Naive thymus-derived CD4-positive, alpha-beta T cell (primary cell): ENCODE results near the gene PEF1. TPM values are rescaled to one million over a fixed set of nuclear protein-coding genes. Genes with fewer than 3 reads are reported as not detected.

Experiments used
- ATAC-seq: fragments of 150-1000 bp; cut with Tn5 transposase; 2 replicates; pipeline ENCODE4 v1.10.0; 2021; ENCODE audit warnings: mild to moderate bottlenecking, moderate library complexity
- CTCF ChIA-PET: fragments of 350-600 bp; sonication (Branson Sonifier 250); formaldehyde crosslinking; loops from one replicate; lab custom pipeline; 2021; ENCODE audit warnings: antibody characterized with exemption; lab: Charles Lee
- POLR2A ChIA-PET: fragments of 350-600 bp; sonication (Branson Sonifier 250); formaldehyde crosslinking; loops from one replicate; lab custom pipeline; 2021; ENCODE audit warnings: antibody characterized with exemption, inconsistent platforms; lab: Charles Lee
- DNase-seq, 9 donors: peaks; one replicate each; pipeline versions ENCODE4 v3.0.0 to v3.0.0-alpha.2; 2020 to 2022; ENCODE audit warnings: mixed read lengths in 1 of 9
- H3K27ac ChIP-seq: one replicate; pipeline ENCODE4 v1.7.0; 2013; ENCODE audit warnings: mild to moderate bottlenecking, low read depth, low read length, moderate library complexity
- H3K27me3 ChIP-seq, 2 donors: one replicate each; pipeline ENCODE4 v1.7.0; 2013; ENCODE audit warnings: low read length in 2 of 2, mild to moderate bottlenecking in 2 of 2, moderate library complexity in 2 of 2; ENCODE audit not compliant: control insufficient read depth in 2 of 2, insufficient read depth in 2 of 2
- H3K36me3 ChIP-seq, 3 experiments: 1 replicate in 2 of 3; 2 replicates in 1 of 3; pipeline ENCODE4 v1.7.0; 2013; ENCODE audit warnings: low read length in 3 of 3, mild to moderate bottlenecking in 3 of 3, moderate library complexity in 1 of 3; ENCODE audit not compliant: insufficient read depth in 3 of 3, control insufficient read depth in 2 of 3
- H3K4me1 ChIP-seq, 2 donors: one replicate each; pipeline ENCODE4 v1.7.0; 2013; ENCODE audit warnings: low read length in 2 of 2, mild to moderate bottlenecking in 2 of 2, moderate library complexity in 1 of 2; ENCODE audit not compliant: control insufficient read depth in 2 of 2, insufficient read depth in 2 of 2
- H3K4me3 ChIP-seq: 2 replicates; pipeline ENCODE4 v1.7.0; 2013; ENCODE audit warnings: mild to moderate bottlenecking, low read length
- H3K9me3 ChIP-seq, 3 experiments: 1 replicate in 2 of 3; 2 replicates in 1 of 3; pipeline ENCODE4 v1.7.0; 2013; ENCODE audit warnings: low read length in 3 of 3; ENCODE audit not compliant: control insufficient read depth in 2 of 3
- H3K27ac Mint-ChIP-seq, 9 donors: one replicate each; pipeline ENCODE4 v1.8.0; 2020 to 2022; ENCODE audit warnings: mixed read lengths in 9 of 9, mild to moderate bottlenecking in 8 of 9, moderate library complexity in 5 of 9, inconsistent platforms in 2 of 9
- H3K27me3 Mint-ChIP-seq, 5 donors: one replicate each; pipeline ENCODE4 v1.8.0; 2021 to 2022; ENCODE audit warnings: mixed read lengths in 5 of 5, mild to moderate bottlenecking in 1 of 5
- H3K36me3 Mint-ChIP-seq, 5 donors: one replicate each; pipeline ENCODE4 v1.8.0; 2020 to 2022; ENCODE audit warnings: mixed read lengths in 5 of 5, mild to moderate bottlenecking in 3 of 5, inconsistent platforms in 1 of 5
- H3K4me1 Mint-ChIP-seq, 7 donors: one replicate each; pipeline ENCODE4 v1.8.0; 2020 to 2022; ENCODE audit warnings: mixed read lengths in 7 of 7, mild to moderate bottlenecking in 3 of 7, inconsistent platforms in 1 of 7
- H3K4me3 Mint-ChIP-seq, 10 donors: one replicate each; pipeline ENCODE4 v1.8.0; 2020 to 2022; ENCODE audit warnings: mild to moderate bottlenecking in 10 of 10, mixed read lengths in 10 of 10, moderate library complexity in 6 of 10, inconsistent platforms in 2 of 10
- H3K9me3 Mint-ChIP-seq, 11 donors: one replicate each; pipeline ENCODE4 v1.8.0; 2020 to 2022; ENCODE audit warnings: mixed read lengths in 11 of 11, mild to moderate bottlenecking in 4 of 11, inconsistent platforms in 1 of 11, moderate library complexity in 1 of 11
- intact Hi-C, 2 donors: fragments of 100-400 bp; cut with micrococcal nuclease; formaldehyde crosslinking; loops; one replicate each; pipeline ENCODE4 v1.15.1; 2023
- polyA plus RNA-seq, 2 donors: library from polyadenylated mRNA; unstranded; fragments of 300-500 nt; fragmentation: Illumina TruSeq; gene quantifications; one replicate each; pipeline ENCODE4 v1.2.3, GENCODE V29; 2021
- total RNA-seq, 6 experiments: library from RNA in 5 of 6; stranded (reverse) in 5 of 6; gene quantifications; 1 replicate in 5 of 6; 2 replicates in 1 of 6; pipeline ENCODE4 v1.2.3 and lab custom pipeline; 2021 to 2026

Gene PEF1
- total and polyA plus RNA-seq, 7 experiments from 2014 or later = 37.7 to 87.7 (median 45.5) TPM

GRCh38 chr1:31689379-31689778, 44.7 kb upstream of the PEF1 start:
- CTCF ChIA-PET = no interaction called here

DNA sequence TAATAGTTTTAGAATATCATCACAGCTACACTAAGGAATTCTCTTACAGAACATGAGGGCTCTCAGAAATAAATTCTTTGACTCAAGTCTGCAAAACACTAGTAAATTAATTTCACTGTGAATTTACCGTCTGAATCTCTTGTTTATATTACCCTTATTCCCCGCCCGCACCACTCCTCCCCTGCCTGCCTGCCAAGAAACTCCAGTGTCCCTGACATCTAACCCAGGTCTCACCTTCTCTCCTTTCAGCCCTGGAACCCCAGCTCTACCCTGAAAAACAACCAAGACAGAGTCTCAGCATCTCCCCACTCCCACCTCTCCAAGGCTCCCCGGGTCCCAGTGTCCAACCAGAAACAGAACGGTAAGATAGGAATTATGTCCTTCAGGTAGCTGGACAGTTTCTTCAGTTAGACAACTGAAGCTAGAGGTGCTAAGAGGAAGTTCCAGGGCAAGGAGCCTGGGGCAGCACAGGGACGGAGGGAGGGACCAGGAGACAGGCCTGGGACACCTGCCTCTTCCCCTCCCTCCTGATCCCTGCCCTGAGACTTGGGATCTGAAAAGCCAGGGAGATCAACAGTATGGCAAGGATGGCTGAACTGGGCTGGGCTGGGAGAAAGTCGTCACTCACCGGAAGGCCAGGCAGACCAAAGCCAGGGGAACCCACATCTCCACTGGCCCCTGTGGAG, 43.7 kb upstream of the PEF1 start:
- DNase-seq = no peak
- Mint-ChIP-seq H3K36me3 (no peaks in the 10 kb centered on the region), H3K4me3 (no peak overlapping the region), H3K9me3 (no peaks in the 10 kb centered on the region), H3K27ac (peak overlapping the region in 1 of 9 donors; percentile 78), H3K4me1 (no peaks in the 10 kb centered on the region), H3K27me3 (peaks cover 0 to 21% (median 5%) of the 10 kb centered on the region in 5 donors)
- H3K36me3 ChIP-seq = no peaks in the 10 kb centered on the region
- ChIA-PET CTCF (no interaction called here), POLR2A (no interaction called here)
- no peaks in the 10 kb centered on the region for H3K9me3 ChIP-seq
- peaks cover 0 to 3% of the 10 kb centered on the region in 2 donors for H3K27me3 ChIP-seq
- no peak overlapping the region for H3K4me3 ChIP-seq
- ATAC-seq = no peak
- H3K4me1 ChIP-seq = no peaks in the 10 kb centered on the region
- H3K27ac ChIP-seq = no peak overlapping the region
- intact Hi-C loops = no loop called here

More at GRCh38 chr1:31689379-31689778, 44.7 kb upstream of the PEF1 start:
- Mint-ChIP-seq H3K36me3 (no peaks in the 10 kb centered on the region), H3K27me3 (peaks cover 0 to 21% (median 5%) of the 10 kb centered on the region in 5 donors), H3K4me3 (no peak overlapping the region), H3K9me3 (no peaks in the 10 kb centered on the region), H3K4me1 (no peaks in the 10 kb centered on the region), H3K27ac (no peak overlapping the region)
- intact Hi-C loops = no loop called here
- Histone ChIP-seq H3K4me3 (no peak overlapping the region), H3K4me1 (no peaks in the 10 kb centered on the region), H3K36me3 (no peaks in the 10 kb centered on the region), H3K27me3 (peaks cover 0 to 3% of the 10 kb centered on the region in 2 donors), H3K27ac (no peak overlapping the region), H3K9me3 (no peaks in the 10 kb centered on the region)
- ATAC-seq = no peak
- POLR2A ChIA-PET = no interaction called here
- DNase-seq = no peak

DNA sequence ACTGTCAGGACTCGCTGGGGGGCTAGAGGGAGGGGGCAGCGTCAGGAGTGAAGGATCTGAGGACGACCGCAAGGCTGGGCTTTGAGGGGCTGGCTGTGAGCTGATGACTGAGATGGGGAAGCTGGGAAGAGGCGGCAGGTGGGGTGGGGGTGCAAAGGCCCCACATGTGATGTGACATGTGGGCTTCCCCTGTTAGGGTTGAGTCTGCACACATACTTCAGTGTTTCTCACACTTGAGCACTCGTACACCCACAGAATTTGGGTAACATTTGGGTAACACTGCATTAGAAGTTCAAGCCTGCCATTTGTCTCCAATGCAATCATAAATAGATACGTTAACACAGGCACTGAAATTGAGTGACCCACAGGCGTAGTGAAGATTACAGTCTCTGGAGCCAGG, 42.9 kb upstream of the PEF1 start:
- Histone ChIP-seq H3K9me3 (no peaks in the 10 kb centered on the region), H3K36me3 (no peaks in the 10 kb centered on the region), H3K4me1 (no peaks in the 10 kb centered on the region), H3K4me3 (no peak overlapping the region), H3K27ac (no peak overlapping the region), H3K27me3 (peaks cover 0 to 3% of the 10 kb centered on the region in 2 donors)
- Mint-ChIP-seq H3K27ac (no peak overlapping the region), H3K9me3 (no peaks in the 10 kb centered on the region), H3K36me3 (no peaks in the 10 kb centered on the region), H3K4me1 (no peaks in the 10 kb centered on the region), H3K4me3 (no peak overlapping the region), H3K27me3 (peaks cover 0 to 21% (median 5%) of the 10 kb centered on the region in 5 donors)
- ChIA-PET POLR2A (no interaction called here), CTCF (no interaction called here)
- DNase-seq (no peak), ATAC-seq (no peak)
- intact Hi-C loops = no loop called here

GRCh38 chr1:31685795-31686194, 41.1 kb upstream of the PEF1 start:
- H3K36me3 Mint-ChIP-seq = no peaks in the 10 kb centered on the region
- peak overlapping the region in 1 of 9 donors; percentile 72 for H3K27ac Mint-ChIP-seq
- DNase-seq = no peak
- intact Hi-C loops = no loop called here
- no peaks in the 10 kb centered on the region for H3K36me3 ChIP-seq
- no peaks in the 10 kb centered on the region for H3K9me3 Mint-ChIP-seq
- H3K4me3 Mint-ChIP-seq = no peak overlapping the region
- H3K27me3 ChIP-seq = peaks cover 0 to 3% of the 10 kb centered on the region in 2 donors
- no peak overlapping the region for H3K4me3 ChIP-seq
- no peaks in the 10 kb centered on the region for H3K9me3 ChIP-seq
- no peaks in the 10 kb centered on the region for H3K4me1 Mint-ChIP-seq
- ChIA-PET CTCF (no interaction called here), POLR2A (no interaction called here)
- peaks cover 0 to 21% (median 5%) of the 10 kb centered on the region in 5 donors for H3K27me3 Mint-ChIP-seq
- no peak for ATAC-seq
- H3K27ac ChIP-seq = no peak overlapping the region
- H3K4me1 ChIP-seq = no peaks in the 10 kb centered on the region

GRCh38 chr1:31683997-31684396, 39.3 kb upstream of the PEF1 start:
- H3K36me3 ChIP-seq = no peaks in the 10 kb centered on the region
- Mint-ChIP-seq H3K27me3 (peaks cover 0 to 21% (median 5%) of the 10 kb centered on the region in 5 donors), H3K4me3 (no peak overlapping the region), H3K27ac (no peak overlapping the region), H3K4me1 (no peaks in the 10 kb centered on the region), H3K36me3 (no peaks in the 10 kb centered on the region), H3K9me3 (no peaks in the 10 kb centered on the region)
- ATAC-seq (peak; percentile 36), DNase-seq (no peak)
- no peak overlapping the region for H3K27ac ChIP-seq
- H3K4me1 ChIP-seq = no peaks in the 10 kb centered on the region
- ChIA-PET POLR2A (no interaction called here), CTCF (no interaction called here)
- H3K9me3 ChIP-seq = no peaks in the 10 kb centered on the region
- intact Hi-C loops = no loop called here
- H3K27me3 ChIP-seq = peaks cover 0 to 3% of the 10 kb centered on the region in 2 donors
- no peak overlapping the region for H3K4me3 ChIP-seq

GRCh38 chr1:31681415-31681814, 36.7 kb upstream of the PEF1 start:
- Histone ChIP-seq H3K9me3 (no peaks in the 10 kb centered on the region), H3K27ac (no peak overlapping the region), H3K36me3 (no peaks in the 10 kb centered on the region), H3K4me3 (no peak overlapping the region), H3K4me1 (no peaks in the 10 kb centered on the region), H3K27me3 (no peaks in the 10 kb centered on the region)
- DNase-seq (no peak), ATAC-seq (no peak)
- CTCF ChIA-PET = no interaction called here
- Mint-ChIP-seq H3K4me1 (no peaks in the 10 kb centered on the region), H3K4me3 (no peak overlapping the region), H3K9me3 (no peaks in the 10 kb centered on the region), H3K36me3 (no peaks in the 10 kb centered on the region), H3K27ac (no peak overlapping the region), H3K27me3 (peaks cover 0 to 14% (median 4%) of the 10 kb centered on the region in 5 donors)
- POLR2A ChIA-PET = no interaction called here
- intact Hi-C loops = no loop called here

DNA sequence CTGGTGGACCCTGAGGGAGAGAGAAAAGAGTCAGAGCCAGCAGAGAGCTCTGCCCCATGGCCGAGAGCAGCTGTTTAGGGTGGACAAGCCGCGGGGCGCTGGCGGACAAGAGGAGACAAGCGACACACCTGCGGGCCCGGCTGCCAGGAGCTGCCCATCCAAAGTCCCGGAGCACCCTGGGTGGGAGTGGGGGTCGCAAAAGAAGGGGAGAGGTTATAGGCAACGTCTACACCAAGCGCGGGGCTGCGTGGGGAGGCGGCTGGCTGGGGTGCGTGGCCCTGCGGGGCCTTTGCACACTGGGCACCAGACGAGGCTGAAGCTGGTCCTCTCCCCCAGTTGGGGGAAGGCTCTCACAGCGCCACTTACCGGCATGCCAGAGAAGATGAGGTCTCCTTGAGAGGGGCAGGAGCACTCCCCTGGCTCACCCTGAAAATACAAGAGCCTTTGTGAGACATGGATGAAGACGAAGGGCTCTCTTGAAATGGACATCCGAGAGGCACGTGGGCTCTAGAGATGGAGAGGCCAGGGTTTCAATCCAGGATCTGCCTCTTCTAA, 35.1 kb upstream of the PEF1 start:
- POLR2A ChIA-PET = no interaction called here
- H3K4me3 Mint-ChIP-seq = no peak overlapping the region

More for the DNA sequence above, 35.1 kb upstream of the PEF1 start:
- H3K27me3 ChIP-seq = no peaks in the 10 kb centered on the region
- Mint-ChIP-seq H3K4me1 (no peaks in the 10 kb centered on the region), H3K9me3 (no peaks in the 10 kb centered on the region), H3K27me3 (peaks cover 0 to 12% (median 0%) of the 10 kb centered on the region in 5 donors), H3K36me3 (no peaks in the 10 kb centered on the region), H3K27ac (no peak overlapping the region)
- intact Hi-C loops = no loop called here
- H3K36me3 ChIP-seq = no peaks in the 10 kb centered on the region
- CTCF ChIA-PET = interaction anchor here (0.9 kb wide), 1 partner anchor 39 kb away, joined by 6 read pairs; no protein-coding TSS in a partner anchor
- H3K4me1 ChIP-seq = no peaks in the 10 kb centered on the region
- ATAC-seq = no peak
- no peak overlapping the region for H3K27ac ChIP-seq
- no peak overlapping the region for H3K4me3 ChIP-seq
- no peaks in the 10 kb centered on the region for H3K9me3 ChIP-seq
- DNase-seq = no peak
